ENCODE results near the gene RGL3. TPM values are rescaled to one million over a fixed set of nuclear protein-coding genes. Genes with fewer than 3 reads are reported as not detected.
A peak's percentile ranks its signal among the peaks of the same experiment; 100 is the strongest.

RGL3 gene
- total and polyA plus RNA-seq, 5 donors from 2014 or later: not detected

- Mint-ChIP-seq H3K36me3 (peaks cover 21% of the 10 kb centered on the region), H3K27me3 (no peaks in the 10 kb centered on the region), H3K4me1 (peaks cover 0 to under 1% (median 0%) of the 10 kb centered on the region in 4 donors), H3K27ac (peak overlapping the region in 1 of 3 donors; percentile 28), H3K9me3 (no peaks in the 10 kb centered on the region), H3K4me3 (no peak overlapping the region)
- DNase-seq: no peak
- Histone ChIP-seq H3K4me3 (ENCODE audit: low read depth, low read length) (no peak overlapping the region), H3K4me1 (ENCODE audit: control insufficient read depth, insufficient read depth, low read length, poor library complexity, severe bottlenecking) (no peaks in the 10 kb centered on the region), H3K36me3 (ENCODE audit: control insufficient read depth, insufficient read depth, low read length) (no peaks in the 10 kb centered on the region), H3K27ac (ENCODE audit: insufficient read depth, low read length, poor library complexity, severe bottlenecking) (no peak overlapping the region), H3K9me3 (ENCODE audit: control insufficient read depth in 2 of 2, low read length in 2 of 2) (no peaks in the 10 kb centered on the region), H3K27me3 (ENCODE audit: control insufficient read depth, insufficient read depth, low read length) (no peaks in the 10 kb centered on the region)
- no peak for ATAC-seq (ENCODE audit: low read depth in 2 of 2)
Observed at GRCh38 chr19:11365557-11366117, 53.5 kb downstream of the RGL3 start.

GRCh38 chr19:11364935-11365334 is 54.2 kb downstream of the RGL3 start:
- H3K4me1 ChIP-seq (ENCODE audit: control insufficient read depth, insufficient read depth, low read length, poor library complexity, severe bottlenecking): no peaks in the 10 kb centered on the region
- no peaks in the 10 kb centered on the region for H3K27me3 Mint-ChIP-seq
- H3K9me3 Mint-ChIP-seq: no peaks in the 10 kb centered on the region
- peaks cover 20% of the 10 kb centered on the region for H3K36me3 Mint-ChIP-seq
- no peaks in the 10 kb centered on the region for H3K27me3 ChIP-seq (ENCODE audit: control insufficient read depth, insufficient read depth, low read length)
- H3K4me3 ChIP-seq (ENCODE audit: low read depth, low read length): no peak overlapping the region
- no peak overlapping the region for H3K27ac Mint-ChIP-seq
- H3K27ac ChIP-seq (ENCODE audit: insufficient read depth, low read length, poor library complexity, severe bottlenecking): no peak overlapping the region
- H3K36me3 ChIP-seq (ENCODE audit: control insufficient read depth, insufficient read depth, low read length): no peaks in the 10 kb centered on the region
- no peak for ATAC-seq (ENCODE audit: low read depth in 2 of 2)
- DNase-seq: no peak
- H3K4me1 Mint-ChIP-seq: no peaks in the 10 kb centered on the region
- no peaks in the 10 kb centered on the region for H3K9me3 ChIP-seq (ENCODE audit: control insufficient read depth in 2 of 2, low read length in 2 of 2)
- no peak overlapping the region for H3K4me3 Mint-ChIP-seq

GRCh38 chr19:11364296-11364904 is 54.7 kb downstream of the RGL3 start:
- Mint-ChIP-seq H3K36me3 (peaks cover 18% of the 10 kb centered on the region), H3K4me1 (no peaks in the 10 kb centered on the region), H3K9me3 (no peaks in the 10 kb centered on the region), H3K4me3 (no peak overlapping the region), H3K27me3 (no peaks in the 10 kb centered on the region), H3K27ac (no peak overlapping the region)
- no peak for ATAC-seq (ENCODE audit: low read depth in 2 of 2)
- Histone ChIP-seq H3K4me1 (ENCODE audit: control insufficient read depth, insufficient read depth, low read length, poor library complexity, severe bottlenecking) (no peaks in the 10 kb centered on the region), H3K27ac (ENCODE audit: insufficient read depth, low read length, poor library complexity, severe bottlenecking) (no peak overlapping the region), H3K36me3 (ENCODE audit: control insufficient read depth, insufficient read depth, low read length) (no peaks in the 10 kb centered on the region), H3K4me3 (ENCODE audit: low read depth, low read length) (no peak overlapping the region), H3K9me3 (ENCODE audit: control insufficient read depth in 2 of 2, low read length in 2 of 2) (no peaks in the 10 kb centered on the region), H3K27me3 (ENCODE audit: control insufficient read depth, insufficient read depth, low read length) (no peaks in the 10 kb centered on the region)
- no peak for DNase-seq

GRCh38 chr19:11363881-11364280 is 55.2 kb downstream of the RGL3 start:
- Histone ChIP-seq H3K4me1 (ENCODE audit: control insufficient read depth, insufficient read depth, low read length, poor library complexity, severe bottlenecking) (no peaks in the 10 kb centered on the region), H3K4me3 (ENCODE audit: low read depth, low read length) (no peak overlapping the region), H3K9me3 (ENCODE audit: control insufficient read depth in 2 of 2, low read length in 2 of 2) (no peaks in the 10 kb centered on the region), H3K27me3 (ENCODE audit: control insufficient read depth, insufficient read depth, low read length) (no peaks in the 10 kb centered on the region), H3K27ac (ENCODE audit: insufficient read depth, low read length, poor library complexity, severe bottlenecking) (no peak overlapping the region), H3K36me3 (ENCODE audit: control insufficient read depth, insufficient read depth, low read length) (no peaks in the 10 kb centered on the region)
- no peak overlapping the region for H3K4me3 Mint-ChIP-seq
- no peaks in the 10 kb centered on the region for H3K4me1 Mint-ChIP-seq
- H3K27me3 Mint-ChIP-seq: no peaks in the 10 kb centered on the region
- H3K27ac Mint-ChIP-seq: no peak overlapping the region
- DNase-seq: no peak
- H3K9me3 Mint-ChIP-seq: no peaks in the 10 kb centered on the region
- peaks cover 13% of the 10 kb centered on the region for H3K36me3 Mint-ChIP-seq
- no peak for ATAC-seq (ENCODE audit: low read depth in 2 of 2)

GRCh38 chr19:11361771-11362731 is 57.1 kb downstream of the RGL3 start:
- no peak for ATAC-seq (ENCODE audit: low read depth in 2 of 2)
- H3K4me3 Mint-ChIP-seq: no peak overlapping the region
- peaks cover 4% of the 10 kb centered on the region for H3K36me3 Mint-ChIP-seq
- Histone ChIP-seq H3K27ac (ENCODE audit: insufficient read depth, low read length, poor library complexity, severe bottlenecking) (no peak overlapping the region), H3K9me3 (ENCODE audit: control insufficient read depth in 2 of 2, low read length in 2 of 2) (no peaks in the 10 kb centered on the region), H3K4me1 (ENCODE audit: control insufficient read depth, insufficient read depth, low read length, poor library complexity, severe bottlenecking) (no peaks in the 10 kb centered on the region), H3K36me3 (ENCODE audit: control insufficient read depth, insufficient read depth, low read length) (no peaks in the 10 kb centered on the region), H3K4me3 (ENCODE audit: low read depth, low read length) (no peak overlapping the region), H3K27me3 (ENCODE audit: control insufficient read depth, insufficient read depth, low read length) (no peaks in the 10 kb centered on the region)
- no peak overlapping the region for H3K27ac Mint-ChIP-seq
- H3K9me3 Mint-ChIP-seq: no peaks in the 10 kb centered on the region
- peaks cover 0 to 2% (median 0%) of the 10 kb centered on the region in 4 donors for H3K4me1 Mint-ChIP-seq
- DNase-seq: no peak
- H3K27me3 Mint-ChIP-seq: no peaks in the 10 kb centered on the region

GRCh38 chr19:11361037-11361770 is 57.9 kb downstream of the RGL3 start:
- Mint-ChIP-seq H3K27ac (no peak overlapping the region), H3K4me1 (peaks cover 0 to 7% (median 1%) of the 10 kb centered on the region in 4 donors), H3K9me3 (no peaks in the 10 kb centered on the region), H3K4me3 (no peak overlapping the region), H3K36me3 (peaks cover 4% of the 10 kb centered on the region), H3K27me3 (no peaks in the 10 kb centered on the region)
- no peak for DNase-seq
- Histone ChIP-seq H3K4me3 (ENCODE audit: low read depth, low read length) (no peak overlapping the region), H3K27me3 (ENCODE audit: control insufficient read depth, insufficient read depth, low read length) (no peaks in the 10 kb centered on the region), H3K4me1 (ENCODE audit: control insufficient read depth, insufficient read depth, low read length, poor library complexity, severe bottlenecking) (no peaks in the 10 kb centered on the region), H3K9me3 (ENCODE audit: control insufficient read depth in 2 of 2, low read length in 2 of 2) (no peaks in the 10 kb centered on the region), H3K27ac (ENCODE audit: insufficient read depth, low read length, poor library complexity, severe bottlenecking) (no peak overlapping the region), H3K36me3 (ENCODE audit: control insufficient read depth, insufficient read depth, low read length) (no peaks in the 10 kb centered on the region)
- no peak for ATAC-seq (ENCODE audit: low read depth in 2 of 2)

GRCh38 chr19:11359421-11359820 is 59.7 kb downstream of the RGL3 start:
- Mint-ChIP-seq H3K4me1 (peaks cover 0 to 20% (median 4%) of the 10 kb centered on the region in 4 donors), H3K27ac (peak overlapping the region in 1 of 3 donors; percentile 30), H3K36me3 (no peaks in the 10 kb centered on the region), H3K27me3 (no peaks in the 10 kb centered on the region), H3K4me3 (no peak overlapping the region), H3K9me3 (no peaks in the 10 kb centered on the region)
- Histone ChIP-seq H3K27ac (ENCODE audit: insufficient read depth, low read length, poor library complexity, severe bottlenecking) (no peak overlapping the region), H3K4me3 (ENCODE audit: low read depth, low read length) (no peak overlapping the region), H3K27me3 (ENCODE audit: control insufficient read depth, insufficient read depth, low read length) (no peaks in the 10 kb centered on the region), H3K4me1 (ENCODE audit: control insufficient read depth, insufficient read depth, low read length, poor library complexity, severe bottlenecking) (peaks cover 6% of the 10 kb centered on the region), H3K36me3 (ENCODE audit: control insufficient read depth, insufficient read depth, low read length) (no peaks in the 10 kb centered on the region), H3K9me3 (ENCODE audit: control insufficient read depth in 2 of 2, low read length in 2 of 2) (no peaks in the 10 kb centered on the region)
- no peak for DNase-seq
- no peak for ATAC-seq (ENCODE audit: low read depth in 2 of 2)
